Measurements from ENCODE around the gene CLCNKB. TPM values are rescaled to one million over a fixed set of nuclear protein-coding genes. Genes with fewer than 3 reads are reported as not detected.

The CLCNKB gene
- total and polyA plus RNA-seq, 2 of the 13 experiments (the other 11 are each of a cell fraction or from before 2014, with no cell fraction given), result 0.04 TPM; not detected in 1

- TF ChIP-seq ZSCAN5A (CRISPR knock-in tag; IDR thresholded peaks at IDR 0.05; ENCODE audit: borderline replicate concordance) (no peak), ZGPAT (CRISPR knock-in tag; IDR thresholded peaks at IDR 0.05) (no peak), ZBTB37 (CRISPR knock-in tag; IDR thresholded peaks at IDR 0.05) (0 out of 2 replicates have a peak, but pooled peaks have one; percentile 60), RFX1 (IDR thresholded peaks at IDR 0.05) (no peak), ZHX1 (CRISPR knock-in tag; IDR thresholded peaks at IDR 0.05; ENCODE audit: low read depth) (no peak), SPEN (CRISPR knock-in tag; IDR thresholded peaks at IDR 0.05; ENCODE audit: low read depth) (no peak), REL (CRISPR knock-in tag; conservative IDR thresholded peaks at IDR 0.05) (peak; percentile 59; the same call in 1 of the 2 replicates), ZNF30 (CRISPR knock-in tag; IDR thresholded peaks at IDR 0.05) (no peak), NPAS2 (CRISPR knock-in tag; IDR thresholded peaks at IDR 0.05; ENCODE audit: borderline replicate concordance) (no peak), TCF7 (IDR thresholded peaks at IDR 0.05; ENCODE audit: low read depth) (no peak), CREB1 (IDR thresholded peaks at IDR 0.05) (peak; percentile 42; the same call in 1 of the 2 replicates), CREB1 (CRISPR knock-in tag; IDR thresholded peaks at IDR 0.05) (no peak), MIXL1 (CRISPR knock-in tag; IDR thresholded peaks at IDR 0.05) (no peak), ZNF513 (CRISPR knock-in tag; conservative IDR thresholded peaks at IDR 0.05) (no peak), HINFP (CRISPR knock-in tag; IDR thresholded peaks at IDR 0.05; ENCODE audit: low read depth) (no peak), HOXA9 (CRISPR knock-in tag; IDR thresholded peaks at IDR 0.05; ENCODE audit: borderline replicate concordance) (no peak), IRF1 (CRISPR knock-in tag; IDR thresholded peaks at IDR 0.05; ENCODE audit: low read depth) (no peak)
Measured at GRCh38 chr1:16094453-16095158, 51.0 kb downstream of the CLCNKB start (continued).

Measured in HepG2 (cell line).